K562 (cell line): ENCODE data around the gene ANKRD11. TPM values are rescaled to one million over a fixed set of nuclear protein-coding genes. Genes with fewer than 3 reads are reported as not detected.

Source experiments
- ESRRA ChIP-seq: fragments of 450-650 bp; IDR thresholded peaks from 2 replicates; pipeline ENCODE4 v1.6.1; 2014; ENCODE audit warnings: low read depth, mild to moderate bottlenecking, moderate library complexity, borderline replicate concordance
- ETS1 ChIP-seq: conservative IDR thresholded peaks from 2 replicates; pipeline ENCODE4 v1.6.1; 2011; ENCODE audit warnings: low read depth, mild to moderate bottlenecking, low read length; ENCODE audit not compliant: control insufficient read depth
- FOXJ3 ChIP-seq: sonication (generic); formaldehyde crosslinking; IDR thresholded peaks from 2 replicates; pipeline ENCODE4 v1.4.0; 2020; ENCODE audit warnings: mild to moderate bottlenecking, missing genetic modification reagents
- GABPA ChIP-seq: fragments of 200-800 bp; sonication (Bioruptor generic); conservative IDR thresholded peaks from 2 replicates; pipeline ENCODE4 v1.6.1; 2016; ENCODE audit warnings: low read depth, missing genetic modification characterization, missing compliant biosample characterization
- ILF3 ChIP-seq: fragments of 450-650 bp; IDR thresholded peaks from 2 replicates; pipeline ENCODE4 v1.6.1; 2018; ENCODE audit warnings: antibody characterized with exemption, mild to moderate bottlenecking, moderate library complexity, borderline replicate concordance
- PKNOX1 ChIP-seq: fragments of 450-650 bp; IDR thresholded peaks from 2 replicates; pipeline ENCODE4 v1.6.1; 2016
- TAF1 ChIP-seq: IDR thresholded peaks from 2 replicates; pipeline ENCODE4 v1.6.1; 2011; ENCODE audit warnings: mild to moderate bottlenecking, low read length, moderate library complexity; ENCODE audit not compliant: insufficient read depth, control insufficient read depth, severe bottlenecking; ENCODE audit errors: extremely low read depth
- TCFL5 ChIP-seq: fragments of 250-450 bp; sonication (Bioruptor Pico); conservative IDR thresholded peaks from 2 replicates; pipeline ENCODE4 v1.6.1; 2021; ENCODE audit warnings: mild to moderate bottlenecking, moderate library complexity, matching md5 sums
- ZNF398 ChIP-seq: fragments of 250-450 bp; sonication (Bioruptor Pico); IDR thresholded peaks from 2 replicates; pipeline ENCODE4 v1.8.0; 2021; ENCODE audit warnings: moderate library complexity, mild to moderate bottlenecking, inconsistent platforms
- polyA plus RNA-seq, 8 experiments: library from polyadenylated mRNA; depleted of rRNA in 4 of 8; stranded (reverse) in 5 of 8; unstranded in 3 of 8; fragments of >200 nt; fragmentation: Nextera tagmentation in 2 of 8; fragmentation: Illumina TruSeq in 1 of 8; extraction: Ambion mirVana in 2 of 8; extraction: Trizol in 1 of 8; gene quantifications; 2 replicates each; pipeline versions ENCODE4 v1.2.1 to v1.2.3, GENCODE V29; 2011 to 2014; ENCODE audit warnings: inconsistent platforms in 1 of 8, missing spikeins in 1 of 8
- total RNA-seq, 7 experiments: library from RNA; depleted of rRNA in 6 of 7; stranded (reverse); fragments of >200 nt in 6 of 7; fragmentation: Illumina TruSeq in 2 of 7; extraction: Trizol in 2 of 7; gene quantifications; 2 replicates each; pipeline versions ENCODE4 v1.2.1 to v1.2.3, GENCODE V29; 2011 to 2021; ENCODE audit warnings: low replicate concordance in 1 of 7
- TF ChIP-seq, protein P1 (sequence below), 2 experiments: fragments of 450-650 bp in 1 of 2; sonication (generic) in 1 of 2; formaldehyde crosslinking in 1 of 2; IDR thresholded peaks; 2 replicates each; pipeline versions ENCODE4 v1.7.1 to v1.9.0; 2016 to 2022; ENCODE audit warnings: inconsistent platforms in 1 of 2, mild to moderate bottlenecking in 1 of 2, missing genetic modification reagents in 1 of 2

Gene ANKRD11
- total and polyA plus RNA-seq, 9 of the 15 experiments (the other 6 are each of a cell fraction or from before 2014, with no cell fraction given): 4.7 to 126 (median 31.7) TPM

DNA sequence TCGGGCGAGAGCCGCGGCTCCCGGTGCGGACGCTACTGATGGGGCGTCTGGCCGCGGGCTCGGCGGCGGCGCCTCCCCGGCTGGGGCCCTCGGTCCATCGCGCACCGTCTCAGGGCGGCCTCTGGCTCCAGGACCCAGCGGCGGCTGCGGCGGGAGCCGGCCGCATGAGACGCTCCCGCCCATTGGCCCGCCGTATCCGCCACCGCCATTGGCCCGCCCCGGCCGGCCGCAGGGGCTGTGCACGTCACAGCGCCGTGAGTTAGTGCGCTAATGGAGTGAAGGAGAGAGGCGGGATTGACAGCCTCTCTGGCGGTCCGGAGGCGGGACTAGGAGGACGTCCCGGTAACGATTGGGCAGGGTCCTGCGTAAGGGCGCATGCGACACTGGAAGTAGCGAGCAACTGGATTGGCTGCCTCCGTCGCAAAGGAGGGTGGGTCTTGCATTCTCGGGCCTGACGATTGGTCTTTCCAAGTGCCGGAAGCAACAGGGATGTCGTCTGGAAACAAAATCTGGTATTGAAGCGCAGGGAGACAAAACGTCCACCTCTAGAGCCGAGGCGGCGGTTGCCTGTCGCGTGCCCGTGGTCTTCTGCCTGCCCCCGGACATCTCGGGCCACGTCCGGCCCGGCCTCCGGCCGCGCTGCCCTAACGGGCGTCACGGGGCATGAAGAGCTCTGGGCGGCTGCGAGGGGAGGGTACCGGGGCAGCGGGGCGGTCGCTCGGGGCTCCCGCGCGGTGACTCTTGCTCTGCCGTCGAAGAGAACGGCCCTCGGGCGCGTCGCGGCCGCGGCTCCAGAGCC is at the start of gene ANKRD11 (continued):
- TF ChIP-seq, protein P1, sequence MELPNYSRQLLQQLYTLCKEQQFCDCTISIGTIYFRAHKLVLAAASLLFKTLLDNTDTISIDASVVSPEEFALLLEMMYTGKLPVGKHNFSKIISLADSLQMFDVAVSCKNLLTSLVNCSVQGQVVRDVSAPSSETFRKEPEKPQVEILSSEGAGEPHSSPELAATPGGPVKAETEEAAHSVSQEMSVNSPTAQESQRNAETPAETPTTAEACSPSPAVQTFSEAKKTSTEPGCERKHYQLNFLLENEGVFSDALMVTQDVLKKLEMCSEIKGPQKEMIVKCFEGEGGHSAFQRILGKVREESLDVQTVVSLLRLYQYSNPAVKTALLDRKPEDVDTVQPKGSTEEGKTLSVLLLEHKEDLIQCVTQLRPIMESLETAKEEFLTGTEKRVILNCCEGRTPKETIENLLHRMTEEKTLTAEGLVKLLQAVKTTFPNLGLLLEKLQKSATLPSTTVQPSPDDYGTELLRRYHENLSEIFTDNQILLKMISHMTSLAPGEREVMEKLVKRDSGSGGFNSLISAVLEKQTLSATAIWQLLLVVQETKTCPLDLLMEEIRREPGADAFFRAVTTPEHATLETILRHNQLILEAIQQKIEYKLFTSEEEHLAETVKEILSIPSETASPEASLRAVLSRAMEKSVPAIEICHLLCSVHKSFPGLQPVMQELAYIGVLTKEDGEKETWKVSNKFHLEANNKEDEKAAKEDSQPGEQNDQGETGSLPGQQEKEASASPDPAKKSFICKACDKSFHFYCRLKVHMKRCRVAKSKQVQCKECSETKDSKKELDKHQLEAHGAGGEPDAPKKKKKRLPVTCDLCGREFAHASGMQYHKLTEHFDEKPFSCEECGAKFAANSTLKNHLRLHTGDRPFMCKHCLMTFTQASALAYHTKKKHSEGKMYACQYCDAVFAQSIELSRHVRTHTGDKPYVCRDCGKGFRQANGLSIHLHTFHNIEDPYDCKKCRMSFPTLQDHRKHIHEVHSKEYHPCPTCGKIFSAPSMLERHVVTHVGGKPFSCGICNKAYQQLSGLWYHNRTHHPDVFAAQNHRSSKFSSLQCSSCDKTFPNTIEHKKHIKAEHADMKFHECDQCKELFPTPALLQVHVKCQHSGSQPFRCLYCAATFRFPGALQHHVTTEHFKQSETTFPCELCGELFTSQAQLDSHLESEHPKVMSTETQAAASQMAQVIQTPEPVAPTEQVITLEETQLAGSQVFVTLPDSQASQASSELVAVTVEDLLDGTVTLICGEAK (IDR thresholded peaks at IDR 0.05): peak; percentile 52; the same call in 1 of the 2 replicates
- TF ChIP-seq, protein P1 (CRISPR knock-in tag; IDR thresholded peaks at IDR 0.05): no peak
- TF ChIP-seq ILF3 (no peak), ESRRA (peak; percentile 77), ETS1 (0 out of 2 replicates have a peak, but pooled peaks have one; percentile 25), PKNOX1 (peak; percentile 100), TAF1 (peak; percentile 96), ZNF398 (CRISPR knock-in tag) (no peak), TCFL5 (CRISPR knock-in tag) (no peak), GABPA (tag) (peak; percentile 68), FOXJ3 (CRISPR knock-in tag) (no peak)
